Keratinocyte (primary cell): ENCODE results near the gene RASD1. TPM values are rescaled to one million over a fixed set of nuclear protein-coding genes. Genes with fewer than 3 reads are reported as not detected.

Experiments
- DNase-seq: peaks from one replicate; pipeline ENCODE4 v3.0.0-alpha.2; 2011; ENCODE audit warnings: low read depth, missing footprints, low spot score
- FAIRE-seq: peaks from 2 replicates; lab custom pipeline; 2011; peaks lifted over from hg19 to GRCh38; lab: Jason Lieb, UNC
- H2AFZ ChIP-seq: 2 replicates; pipeline ENCODE4 v1.6.0; 2012; ENCODE audit warnings: low read length, control low read depth, inconsistent platforms; ENCODE audit not compliant: control insufficient read depth
- H3K27ac ChIP-seq: 2 replicates; pipeline ENCODE4 v1.5.1; 2011; ENCODE audit warnings: low read length; ENCODE audit not compliant: control insufficient read depth, insufficient read depth
- H3K27me3 ChIP-seq: 3 replicates; pipeline ENCODE4 v1.6.0; 2011; ENCODE audit warnings: low read length; ENCODE audit not compliant: control insufficient read depth, insufficient read depth; ENCODE audit errors: extremely low read depth
- H3K36me3 ChIP-seq, 2 experiments: 2 replicates in 1 of 2; 3 replicates in 1 of 2; pipeline ENCODE4 v1.5.1; 2011; ENCODE audit warnings: low read length in 2 of 2, mild to moderate bottlenecking in 1 of 2; ENCODE audit not compliant: control insufficient read depth in 2 of 2, insufficient read depth in 2 of 2; ENCODE audit errors: extremely low read depth in 1 of 2
- H3K4me1 ChIP-seq: 3 replicates; pipeline ENCODE4 v1.5.1; 2011; ENCODE audit warnings: low read length; ENCODE audit not compliant: control insufficient read depth, insufficient read depth; ENCODE audit errors: extremely low read depth
- H3K4me2 ChIP-seq: 3 replicates; pipeline ENCODE4 v1.6.0; 2011; ENCODE audit warnings: low read depth, low read length; ENCODE audit not compliant: control insufficient read depth, insufficient read depth; ENCODE audit errors: extremely low read depth
- H3K4me3 ChIP-seq, 3 experiments: fragments of 200-600 bp in 1 of 3; sonication (generic) in 1 of 3; 2 replicates in 2 of 3; 3 replicates in 1 of 3; pipeline ENCODE4 v1.5.1; 2011 to 2016; ENCODE audit warnings: low read length in 3 of 3, mild to moderate bottlenecking in 3 of 3, control low read depth in 2 of 3, inconsistent platforms in 1 of 3, low read depth in 1 of 3, mixed read lengths in 1 of 3, mixed run types in 1 of 3, moderate library complexity in 1 of 3; ENCODE audit not compliant: control insufficient read depth in 2 of 3, insufficient read depth in 2 of 3; ENCODE audit errors: extremely low read depth in 1 of 3
- H3K79me2 ChIP-seq: 2 replicates; pipeline ENCODE4 v1.6.0; 2012; ENCODE audit warnings: low read length; ENCODE audit not compliant: control insufficient read depth, insufficient read depth
- H3K9ac ChIP-seq: 3 replicates; pipeline ENCODE4 v1.6.0; 2011; ENCODE audit warnings: low read length; ENCODE audit not compliant: control insufficient read depth, insufficient read depth; ENCODE audit errors: extremely low read depth
- H3K9me1 ChIP-seq: 3 replicates; pipeline ENCODE4 v1.6.0; 2011; ENCODE audit warnings: low read length; ENCODE audit not compliant: control insufficient read depth, insufficient read depth; ENCODE audit errors: extremely low read depth
- H3K9me3 ChIP-seq: 2 replicates; pipeline ENCODE4 v1.5.1; 2012; ENCODE audit warnings: low read depth, low read length; ENCODE audit not compliant: control insufficient read depth
- H4K20me1 ChIP-seq: 3 replicates; pipeline ENCODE4 v1.6.0; 2011; ENCODE audit warnings: low read length; ENCODE audit not compliant: control insufficient read depth, insufficient read depth; ENCODE audit errors: extremely low read depth
- CTCF ChIP-seq, 3 experiments: IDR thresholded peaks in 1 of 3; conservative IDR thresholded peaks in 1 of 3; optimal IDR thresholded peaks in 1 of 3; 2 replicates in 2 of 3; 3 replicates in 1 of 3; pipeline versions ENCODE3 to v1.5.1; 2011; ENCODE audit warnings: low read length in 3 of 3, mild to moderate bottlenecking in 3 of 3, moderate library complexity in 2 of 3, control low read depth in 1 of 3, inconsistent platforms in 1 of 3; ENCODE audit not compliant: insufficient read depth in 2 of 3; ENCODE audit errors: extremely low read depth in 1 of 3
- EZH2 ChIP-seq: IDR thresholded peaks from one replicate; pipeline ENCODE4 v1.6.1; 2012; ENCODE audit warnings: inconsistent platforms, mild to moderate bottlenecking, low read length, moderate library complexity
- dilution Hi-C: fragments of 300-500 bp; cut with MboI; formaldehyde crosslinking; loops from one replicate; pipeline ENCODE4 v1.7.0; 2020; ENCODE audit warnings: low sequenced_read_pairs; ENCODE audit not compliant: extremely low pct_ligation_motif_present
- polyA plus RNA-seq, 5 experiments: library from polyadenylated mRNA; depleted of rRNA in 3 of 5; stranded (reverse) in 3 of 5; stranded (forward) in 1 of 5; unstranded in 1 of 5; fragments of >200 nt; gene quantifications; 1 replicate in 1 of 5; 2 replicates in 3 of 5; 3 replicates in 1 of 5; pipeline versions ENCODE4 v1.2.1 to v1.2.3, GENCODE V29; 2011 to 2012; ENCODE audit warnings: missing spikeins in 2 of 5, low read depth in 1 of 5, low replicate concordance in 1 of 5

RASD1 gene
- polyA plus RNA-seq, 1 donor (not counting 4 experiments of a cell fraction or from before 2014, with no cell fraction given), result 0.20 TPM

- dilution Hi-C loops, result no loop called here
- no peaks in the 10 kb centered on the region for H3K9me3 ChIP-seq
- no peaks in the 10 kb centered on the region for H3K9me1 ChIP-seq
- H3K36me3 ChIP-seq, result peaks cover under 1 to 5% of the 10 kb centered on the region in 2 experiments
- peak overlapping the region; percentile 34 for H3K4me2 ChIP-seq
- peaks cover 6% of the 10 kb centered on the region for H4K20me1 ChIP-seq
- no peaks in the 10 kb centered on the region for H3K27me3 ChIP-seq
- H3K79me2 ChIP-seq, result peaks cover 64% of the 10 kb centered on the region
- H3K9ac ChIP-seq, result no peak overlapping the region
- peak; percentile 71 for FAIRE-seq
- TF ChIP-seq CTCF (optimal IDR thresholded peaks at IDR 0.05 in 1 of 3, IDR thresholded peaks at IDR 0.05 in 1 of 3, conservative IDR thresholded peaks at IDR 0.05 in 1 of 3; ENCODE audit: extremely low read depth in 1 of 3, insufficient read depth in 2 of 3, low read length in 3 of 3), result no peak
- TF ChIP-seq EZH2, result no peak
- no peak overlapping the region for H2AFZ ChIP-seq
- peak overlapping the region; percentile 32 for H3K27ac ChIP-seq
- H3K4me3 ChIP-seq, result no peak overlapping the region
- no peak for DNase-seq
- peaks cover 22% of the 10 kb centered on the region for H3K4me1 ChIP-seq
Observed at GRCh38 chr17:17480593-17481148, 15.5 kb downstream of the RASD1 start.

GRCh38 chr17:17479209-17479608, 17.0 kb downstream of the RASD1 start:
- no peak overlapping the region for H3K4me3 ChIP-seq
- no peaks in the 10 kb centered on the region for H3K9me1 ChIP-seq
- H3K36me3 ChIP-seq, result no peaks in the 10 kb centered on the region
- dilution Hi-C loops, result no loop called here
- TF ChIP-seq CTCF (optimal IDR thresholded peaks at IDR 0.05 in 1 of 3, IDR thresholded peaks at IDR 0.05 in 1 of 3, conservative IDR thresholded peaks at IDR 0.05 in 1 of 3; ENCODE audit: extremely low read depth in 1 of 3, insufficient read depth in 2 of 3, low read length in 3 of 3) (no peak), EZH2 (no peak)
- H2AFZ ChIP-seq, result no peak overlapping the region
- no peak overlapping the region for H3K4me2 ChIP-seq
- no peak overlapping the region for H3K9ac ChIP-seq
- H3K9me3 ChIP-seq, result no peaks in the 10 kb centered on the region
- FAIRE-seq (no peak), DNase-seq (no peak)
- H3K27ac ChIP-seq, result no peak overlapping the region
- peaks cover 54% of the 10 kb centered on the region for H3K79me2 ChIP-seq
- peaks cover 6% of the 10 kb centered on the region for H4K20me1 ChIP-seq
- H3K27me3 ChIP-seq, result no peaks in the 10 kb centered on the region
- H3K4me1 ChIP-seq, result peaks cover 22% of the 10 kb centered on the region
